Measurements from ENCODE around the gene ACTL8. TPM values are rescaled to one million over a fixed set of nuclear protein-coding genes. Genes with fewer than 3 reads are reported as not detected.
A peak's percentile ranks its signal among the peaks of the same experiment; 100 is the strongest.

ACTL8 gene, protein sequence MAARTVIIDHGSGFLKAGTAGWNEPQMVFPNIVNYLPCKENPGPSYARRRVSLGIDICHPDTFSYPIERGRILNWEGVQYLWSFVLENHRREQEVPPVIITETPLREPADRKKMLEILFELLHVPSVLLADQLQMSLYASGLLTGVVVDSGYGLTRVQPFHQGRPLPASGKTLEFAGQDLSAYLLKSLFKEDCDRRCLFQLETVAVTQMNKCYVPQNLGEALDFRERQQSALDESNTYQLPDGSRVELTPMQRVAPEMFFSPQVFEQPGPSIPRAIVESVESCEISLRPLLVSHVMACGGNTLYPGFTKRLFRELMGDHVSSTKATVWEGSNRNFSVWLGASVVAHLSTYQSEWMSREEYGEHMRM
- total RNA-seq: not detected in 2 replicates
- long read RNA-seq: 0 reads

DNA sequence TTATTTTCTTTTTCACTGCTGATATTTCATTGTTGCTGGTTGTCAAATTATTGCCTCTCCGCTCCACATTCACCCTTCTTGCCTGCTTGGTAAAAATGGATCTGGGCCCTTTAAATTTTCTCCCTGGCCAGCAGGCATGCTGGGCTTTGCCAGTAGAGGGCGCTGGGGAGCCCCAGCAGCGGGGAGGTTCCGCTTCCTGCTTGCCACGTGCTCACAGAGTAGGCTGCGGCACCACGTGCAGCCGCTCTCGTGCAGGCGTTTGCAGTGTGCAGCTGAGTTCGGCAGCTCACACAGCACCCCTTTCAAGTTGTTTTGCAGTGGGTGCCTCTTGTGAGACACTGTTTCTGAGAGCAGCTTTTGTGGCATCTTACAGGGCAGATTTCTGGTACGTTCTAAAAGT, at the start of gene ACTL8:
Gene ACTL8, plus strand, starts transcription at position 214 of the 400 bp plus-strand sequence. CDS start 67,676 bp downstream, outside the sequence.
- peaks cover 18% of the 10 kb centered on the region for H3K9me3 Mint-ChIP-seq (ENCODE audit: low read depth)
- H3K27ac Mint-ChIP-seq: no peak within 1 kb of the TSS
- TF ChIP-seq, protein P1, sequence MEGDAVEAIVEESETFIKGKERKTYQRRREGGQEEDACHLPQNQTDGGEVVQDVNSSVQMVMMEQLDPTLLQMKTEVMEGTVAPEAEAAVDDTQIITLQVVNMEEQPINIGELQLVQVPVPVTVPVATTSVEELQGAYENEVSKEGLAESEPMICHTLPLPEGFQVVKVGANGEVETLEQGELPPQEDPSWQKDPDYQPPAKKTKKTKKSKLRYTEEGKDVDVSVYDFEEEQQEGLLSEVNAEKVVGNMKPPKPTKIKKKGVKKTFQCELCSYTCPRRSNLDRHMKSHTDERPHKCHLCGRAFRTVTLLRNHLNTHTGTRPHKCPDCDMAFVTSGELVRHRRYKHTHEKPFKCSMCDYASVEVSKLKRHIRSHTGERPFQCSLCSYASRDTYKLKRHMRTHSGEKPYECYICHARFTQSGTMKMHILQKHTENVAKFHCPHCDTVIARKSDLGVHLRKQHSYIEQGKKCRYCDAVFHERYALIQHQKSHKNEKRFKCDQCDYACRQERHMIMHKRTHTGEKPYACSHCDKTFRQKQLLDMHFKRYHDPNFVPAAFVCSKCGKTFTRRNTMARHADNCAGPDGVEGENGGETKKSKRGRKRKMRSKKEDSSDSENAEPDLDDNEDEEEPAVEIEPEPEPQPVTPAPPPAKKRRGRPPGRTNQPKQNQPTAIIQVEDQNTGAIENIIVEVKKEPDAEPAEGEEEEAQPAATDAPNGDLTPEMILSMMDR (IDR thresholded peaks at IDR 0.05; ENCODE audit: unreplicated experiment): peak; percentile 31
- no peak within 1 kb of the TSS for H3K4me3 Mint-ChIP-seq (ENCODE audit: low read depth)
- no peak for DNase-seq (ENCODE audit: low spot score, unreplicated experiment)
- no peaks in the 10 kb centered on the region for H3K36me3 Mint-ChIP-seq (ENCODE audit: insufficient read depth)
- H3K4me1 Mint-ChIP-seq (ENCODE audit: low read depth): no peaks in the 10 kb centered on the region
- peaks cover 10% of the 10 kb centered on the region for H3K27me3 Mint-ChIP-seq

DNA sequence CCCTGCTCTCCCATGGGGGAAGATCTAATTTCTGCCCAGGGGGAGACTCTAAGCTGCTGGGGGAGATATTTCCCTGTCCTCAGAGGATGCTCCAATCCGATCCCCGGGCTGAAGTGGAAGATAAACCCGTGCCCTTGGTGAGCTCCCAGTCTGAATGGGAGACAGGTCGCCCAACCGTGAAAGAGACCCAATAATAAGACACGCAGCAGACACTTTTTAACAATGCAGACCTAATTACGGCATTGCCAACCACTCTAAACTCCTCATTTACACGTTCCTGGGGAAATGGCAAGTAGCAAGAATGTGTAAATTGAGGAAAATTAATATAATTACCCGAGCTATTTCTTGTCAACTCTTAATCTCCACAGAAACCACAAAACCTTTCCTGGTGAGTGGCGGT, 48.7 kb upstream of the ACTL8 start:
- Mint-ChIP-seq H3K9me3 (ENCODE audit: low read depth) (peaks cover 9% of the 10 kb centered on the region), H3K27ac (no peak overlapping the region), H3K36me3 (ENCODE audit: insufficient read depth) (no peaks in the 10 kb centered on the region), H3K27me3 (peaks cover 32% of the 10 kb centered on the region), H3K4me3 (ENCODE audit: low read depth) (no peak overlapping the region), H3K4me1 (ENCODE audit: low read depth) (no peaks in the 10 kb centered on the region)
- DNase-seq (ENCODE audit: low spot score, unreplicated experiment): no peak
- TF ChIP-seq, protein P1 (IDR thresholded peaks at IDR 0.05; ENCODE audit: unreplicated experiment): no peak

DNA sequence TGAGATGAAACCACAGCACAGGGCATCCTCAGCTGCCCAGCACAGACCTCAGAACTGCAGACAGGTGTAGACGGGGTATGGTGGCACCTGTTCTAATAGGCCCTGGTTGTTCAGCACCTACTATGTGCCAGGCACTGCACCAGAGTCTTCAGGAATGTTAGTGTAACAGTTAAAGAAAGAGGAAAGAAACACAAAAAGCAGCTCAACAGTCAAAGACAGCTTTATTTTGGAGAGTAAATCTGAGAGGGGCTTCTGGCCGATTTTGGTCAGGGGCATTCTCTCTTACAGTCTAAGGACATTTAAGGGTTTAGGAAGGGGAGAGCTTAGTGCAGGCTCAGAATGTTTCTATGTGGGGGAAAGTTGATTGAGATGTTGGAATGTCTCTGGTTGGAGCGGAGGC, 45.2 kb upstream of the ACTL8 start:
- TF ChIP-seq, protein P1 (IDR thresholded peaks at IDR 0.05; ENCODE audit: unreplicated experiment): no peak
- Mint-ChIP-seq H3K9me3 (ENCODE audit: low read depth) (peaks cover 9% of the 10 kb centered on the region), H3K36me3 (ENCODE audit: insufficient read depth) (no peaks in the 10 kb centered on the region), H3K27ac (no peak overlapping the region), H3K4me3 (ENCODE audit: low read depth) (no peak overlapping the region), H3K27me3 (peaks cover 21% of the 10 kb centered on the region), H3K4me1 (ENCODE audit: low read depth) (no peaks in the 10 kb centered on the region)
- no peak for DNase-seq (ENCODE audit: low spot score, unreplicated experiment)

DNA sequence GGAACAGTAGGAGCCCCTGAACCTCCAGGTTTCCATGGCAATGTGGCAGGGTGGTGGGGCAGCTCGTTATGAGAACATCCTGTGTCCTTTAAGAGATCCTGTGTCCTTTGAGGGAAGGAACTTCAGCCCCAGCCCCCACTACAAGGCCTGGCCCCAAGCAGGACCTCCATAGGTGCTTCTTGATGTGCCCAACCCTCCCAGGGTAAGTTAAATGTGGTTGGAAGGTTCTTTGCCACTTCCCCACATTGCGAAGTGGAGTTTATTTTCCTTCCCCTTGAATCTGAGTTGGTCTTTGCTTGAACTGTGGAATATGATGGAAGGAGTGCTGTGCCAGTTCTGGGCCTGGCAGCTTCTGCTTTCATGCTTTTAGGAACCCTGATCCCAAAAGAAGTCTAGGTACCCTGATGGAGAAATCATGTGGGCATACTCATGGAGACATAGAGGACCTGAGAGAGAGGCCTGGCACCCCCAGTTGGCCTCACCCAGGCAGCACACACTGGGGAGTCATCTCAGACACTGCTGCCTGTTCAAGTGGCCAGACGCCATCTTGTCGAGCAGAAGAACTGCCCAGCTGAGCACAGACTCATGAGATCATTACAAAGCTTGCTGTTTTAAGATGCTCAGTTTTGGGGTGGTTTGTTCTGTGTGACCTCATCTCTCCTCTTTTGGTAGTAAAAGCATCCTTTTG, 44.1 kb upstream of the ACTL8 start:
- H3K4me3 Mint-ChIP-seq (ENCODE audit: low read depth): no peak overlapping the region
- DNase-seq (ENCODE audit: low spot score, unreplicated experiment): no peak
- no peaks in the 10 kb centered on the region for H3K4me1 Mint-ChIP-seq (ENCODE audit: low read depth)
- no peaks in the 10 kb centered on the region for H3K36me3 Mint-ChIP-seq (ENCODE audit: insufficient read depth)
- TF ChIP-seq, protein P1 (IDR thresholded peaks at IDR 0.05; ENCODE audit: unreplicated experiment): no peak
- peaks cover 9% of the 10 kb centered on the region for H3K9me3 Mint-ChIP-seq (ENCODE audit: low read depth)
- H3K27ac Mint-ChIP-seq: no peak overlapping the region
- peaks cover 24% of the 10 kb centered on the region for H3K27me3 Mint-ChIP-seq

DNA sequence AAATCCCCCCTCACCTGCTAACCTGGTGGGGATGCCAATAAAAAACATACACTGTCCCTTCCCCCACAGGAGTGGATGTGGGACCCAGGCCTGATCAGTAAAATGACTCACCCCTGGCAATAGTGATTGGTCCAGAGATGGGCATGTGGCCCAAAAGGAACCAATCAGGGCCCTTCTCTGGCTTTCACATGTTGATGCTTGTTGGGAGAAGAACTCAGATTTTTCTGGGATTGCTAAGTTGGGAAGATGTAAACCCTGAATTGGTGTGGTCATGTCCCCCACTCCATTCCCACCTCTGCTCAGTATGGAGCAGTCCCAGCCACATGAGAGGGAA, 43.6 kb upstream of the ACTL8 start:
- no peaks in the 10 kb centered on the region for H3K36me3 Mint-ChIP-seq (ENCODE audit: insufficient read depth)
- no peak overlapping the region for H3K4me3 Mint-ChIP-seq (ENCODE audit: low read depth)
- H3K4me1 Mint-ChIP-seq (ENCODE audit: low read depth): no peaks in the 10 kb centered on the region
- no peak overlapping the region for H3K27ac Mint-ChIP-seq
- H3K27me3 Mint-ChIP-seq: peaks cover 21% of the 10 kb centered on the region
- DNase-seq (ENCODE audit: low spot score, unreplicated experiment): no peak
- TF ChIP-seq, protein P1 (IDR thresholded peaks at IDR 0.05; ENCODE audit: unreplicated experiment): no peak
- peaks cover 9% of the 10 kb centered on the region for H3K9me3 Mint-ChIP-seq (ENCODE audit: low read depth)

Measured in progenitor cell of endocrine pancreas (in vitro differentiated cells).